ENCODE results near the gene CCL17.
"Not testable (repeated sequence)": the region's sequence is repeated elsewhere in the genome, so short reads cannot be mapped to it uniquely, and the experiment has no call there.

CCL17 gene

GRCh38 chr16:57403965-57404817 is at the start of gene CCL17:
TSS of gene CCL17 (plus strand) at chr16:57404767. CDS start at chr16:57413933, 9,166 bp downstream.
- no peak for DNase-seq

DNA sequence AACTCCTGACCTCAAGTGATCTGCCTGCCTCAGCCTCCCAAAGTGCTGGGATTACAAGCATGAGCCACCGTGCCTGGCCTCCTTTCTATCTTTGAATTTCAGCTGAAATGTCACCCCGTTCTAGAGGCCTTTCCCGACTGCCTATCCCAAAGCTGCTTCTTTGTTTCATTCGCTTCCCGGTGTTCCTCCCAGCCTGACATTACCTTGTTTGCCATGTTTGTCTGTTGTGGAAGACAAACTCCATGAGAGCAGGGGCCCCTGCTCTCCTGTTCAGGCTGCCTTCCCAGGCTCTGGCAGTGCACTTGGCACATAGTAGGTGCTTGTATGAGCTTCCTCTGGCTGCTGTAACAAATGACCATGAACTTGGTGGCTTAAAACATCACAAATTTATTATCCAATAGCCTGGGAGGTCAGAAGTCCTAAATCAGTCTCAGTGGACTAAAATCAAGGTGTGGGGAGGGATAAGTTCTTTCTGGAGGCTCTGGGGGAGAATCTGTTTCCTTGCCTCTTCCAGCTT is 48.6 kb upstream of the CCL17 start:
- DNase-seq: no peak

GRCh38 chr16:57356547-57356946 is 48.0 kb upstream of the CCL17 start:
- no peak for DNase-seq

DNA sequence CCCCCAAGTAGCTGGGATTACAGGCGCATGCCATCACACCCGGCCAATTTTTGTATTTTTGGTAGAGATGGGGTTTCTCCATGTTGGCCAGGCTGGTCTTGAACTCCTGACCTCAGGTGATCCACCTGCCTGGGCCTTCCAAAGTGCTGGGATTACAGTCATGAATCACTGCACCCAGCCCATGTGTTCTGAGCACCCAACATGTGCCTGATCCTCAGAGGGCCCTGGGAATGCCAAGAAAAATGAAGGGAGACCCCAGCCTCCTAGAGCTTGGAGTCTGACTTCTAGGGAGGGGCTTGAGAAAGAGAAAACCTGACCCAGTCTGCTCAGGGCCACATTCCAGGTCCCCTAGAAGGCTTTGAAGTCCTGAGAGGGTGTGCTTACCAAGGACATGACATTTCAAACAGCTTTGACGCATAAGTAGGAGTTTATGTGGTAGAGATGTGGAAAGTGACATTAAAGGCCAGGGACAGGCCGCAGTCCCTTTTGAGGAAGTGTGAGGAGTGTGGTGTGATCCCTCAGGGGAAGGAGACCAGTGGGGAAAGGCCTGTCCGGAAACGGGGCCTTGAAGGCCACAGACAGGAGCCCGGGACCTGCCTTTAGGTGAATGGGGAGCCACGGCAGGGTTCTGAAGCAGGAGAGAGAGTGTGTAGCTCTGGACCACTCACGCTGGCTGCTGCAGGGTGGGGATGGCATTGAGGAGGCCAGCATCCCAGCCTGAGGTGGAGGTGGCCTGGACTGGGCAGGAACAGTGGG is 47.1 kb upstream of the CCL17 start:
- DNase-seq: no peak

DNA sequence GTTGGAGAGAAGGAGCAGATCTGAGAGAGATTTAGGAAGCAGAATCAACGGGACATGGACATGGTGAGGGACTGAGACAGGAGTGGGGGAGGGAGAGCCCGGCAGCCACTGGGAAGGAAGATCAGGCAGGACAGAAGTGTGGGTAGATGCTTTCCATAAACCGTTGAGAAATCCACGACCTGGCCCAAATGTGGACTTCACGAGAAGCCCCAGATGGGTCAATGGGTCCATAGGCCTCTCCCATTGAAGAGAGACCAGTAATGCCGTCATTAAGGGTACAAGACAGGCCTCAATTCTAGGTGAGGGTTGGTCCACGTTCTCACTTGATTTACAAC is 46.5 kb upstream of the CCL17 start:
- no peak for DNase-seq

GRCh38 chr16:57358527-57359095 is 46.0 kb upstream of the CCL17 start, which contains the start of gene CCL22:
TSS of gene CCL22 (plus strand) at chr16:57358783. CDS start at chr16:57358817, 34 bp downstream.
- DNase-seq: no peak

DNA sequence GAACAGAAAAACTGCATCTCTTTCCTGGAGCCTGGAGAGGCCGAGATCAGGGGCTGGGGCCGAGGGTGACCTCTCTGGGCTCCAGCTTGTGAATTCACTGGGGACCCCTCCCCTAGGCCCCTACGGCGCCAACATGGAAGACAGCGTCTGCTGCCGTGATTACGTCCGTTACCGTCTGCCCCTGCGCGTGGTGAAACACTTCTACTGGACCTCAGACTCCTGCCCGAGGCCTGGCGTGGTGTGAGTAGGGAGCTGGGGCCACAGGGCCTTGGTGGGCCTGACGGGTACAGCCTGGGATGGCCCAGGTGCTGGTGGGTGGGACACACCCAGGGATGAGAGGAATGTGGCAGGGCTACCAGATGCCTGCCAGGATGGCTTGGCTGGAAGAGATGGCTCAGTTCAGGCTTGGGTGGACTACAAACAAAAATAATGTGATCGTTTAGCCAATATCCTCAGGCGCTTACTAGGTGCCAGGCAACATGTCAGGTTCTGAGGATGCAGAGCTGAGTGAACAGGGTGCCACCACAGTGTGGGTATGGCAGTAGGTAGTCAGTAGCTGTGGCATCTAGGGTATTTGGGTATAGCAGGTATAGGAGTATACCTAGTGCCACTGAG is 44.1 kb upstream of the CCL17 start:
- no peak for DNase-seq

GRCh38 chr16:57361404-57361803 is 43.2 kb upstream of the CCL17 start:
- DNase-seq: no peak

DNA sequence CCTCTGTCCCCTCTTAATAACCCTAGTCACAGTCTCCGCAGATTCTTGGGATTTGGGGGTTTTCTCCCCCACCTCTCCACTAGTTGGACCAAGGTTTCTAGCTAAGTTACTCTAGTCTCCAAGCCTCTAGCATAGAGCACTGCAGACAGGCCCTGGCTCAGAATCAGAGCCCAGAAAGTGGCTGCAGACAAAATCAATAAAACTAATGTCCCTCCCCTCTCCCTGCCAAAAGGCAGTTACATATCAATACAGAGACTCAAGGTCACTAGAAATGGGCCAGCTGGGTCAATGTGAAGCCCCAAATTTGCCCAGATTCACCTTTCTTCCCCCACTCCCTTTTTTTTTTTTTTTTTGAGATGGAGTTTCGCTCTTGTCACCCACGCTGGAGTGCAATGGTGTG is 40.4 kb upstream of the CCL17 start:
- DNase-seq: no peak

GRCh38 chr16:57366544-57367040 is 38.0 kb upstream of the CCL17 start:
- no peak for DNase-seq

DNA sequence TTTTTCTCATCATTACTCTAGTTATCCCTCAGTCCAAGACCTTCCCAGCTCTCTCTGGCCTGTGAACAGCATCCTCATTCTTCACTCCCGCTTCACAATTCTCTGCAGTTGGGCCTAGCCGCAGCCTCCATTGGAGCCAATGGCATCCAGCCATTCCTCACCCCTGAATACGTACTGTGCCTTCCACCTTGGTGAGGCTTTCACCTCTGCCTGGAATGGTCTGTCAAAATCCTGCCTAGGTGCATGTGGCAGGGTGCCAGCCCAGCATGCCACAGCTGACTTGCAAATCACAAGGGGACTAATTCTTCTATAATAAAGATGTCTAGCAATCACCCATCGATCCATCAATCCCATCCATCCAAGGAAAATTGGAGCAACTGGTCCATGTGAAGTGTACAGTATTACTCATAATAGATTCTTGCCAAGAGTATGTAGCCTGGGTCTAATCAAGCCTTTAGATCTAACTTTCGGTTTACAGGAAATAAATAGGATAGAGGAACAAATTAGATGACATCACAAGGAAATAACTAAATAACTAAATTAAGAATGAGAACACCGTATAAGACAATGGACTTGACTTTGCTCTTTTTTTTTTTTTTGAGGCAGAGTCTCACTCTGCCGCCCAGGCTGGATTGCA is 37.3 kb upstream of the CCL17 start:
- DNase-seq: no peak

DNA sequence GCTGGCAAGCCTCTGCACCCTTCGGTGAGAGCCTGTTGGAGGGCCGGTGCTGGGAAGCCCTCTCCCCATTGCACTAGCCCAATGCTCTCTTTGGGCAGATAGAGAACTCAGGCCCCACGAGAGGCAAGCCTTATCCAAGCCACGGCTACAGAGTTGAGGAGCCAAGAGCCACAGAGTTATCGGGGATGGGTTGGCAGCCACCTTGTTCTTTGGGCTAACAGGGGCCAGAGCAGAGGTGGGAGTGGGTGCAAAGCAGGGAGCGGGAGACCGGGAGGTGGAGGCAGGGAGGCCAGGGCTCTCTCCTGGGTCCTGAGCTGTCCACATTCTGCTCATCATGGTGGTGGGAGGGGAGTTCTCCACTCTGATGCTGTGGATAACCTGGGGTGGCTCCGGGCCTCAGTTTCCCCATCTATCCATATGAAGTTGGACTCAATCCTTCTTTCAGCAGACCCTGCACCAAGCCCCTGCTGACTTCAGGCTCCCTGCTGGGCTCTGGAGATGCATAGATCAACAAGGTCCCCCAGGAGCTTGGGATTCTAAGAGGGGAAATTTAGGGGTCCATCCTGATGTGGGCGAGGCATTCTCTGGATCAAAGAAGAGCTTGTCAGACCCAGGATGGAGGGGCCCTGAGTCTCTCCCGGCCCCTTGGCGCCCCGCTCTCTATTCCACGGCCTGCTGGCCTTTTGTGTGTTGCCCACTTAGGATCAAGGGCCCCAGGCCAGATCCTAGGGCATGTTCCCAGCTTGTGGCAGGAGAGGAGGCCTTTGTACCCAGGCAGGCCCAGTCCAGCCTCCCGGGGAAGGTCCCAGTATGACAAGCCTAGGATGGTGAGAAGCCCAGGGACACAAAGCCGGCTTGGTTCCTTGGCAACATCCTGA is 32.8 kb upstream of the CCL17 start:
- DNase-seq: no peak

DNA sequence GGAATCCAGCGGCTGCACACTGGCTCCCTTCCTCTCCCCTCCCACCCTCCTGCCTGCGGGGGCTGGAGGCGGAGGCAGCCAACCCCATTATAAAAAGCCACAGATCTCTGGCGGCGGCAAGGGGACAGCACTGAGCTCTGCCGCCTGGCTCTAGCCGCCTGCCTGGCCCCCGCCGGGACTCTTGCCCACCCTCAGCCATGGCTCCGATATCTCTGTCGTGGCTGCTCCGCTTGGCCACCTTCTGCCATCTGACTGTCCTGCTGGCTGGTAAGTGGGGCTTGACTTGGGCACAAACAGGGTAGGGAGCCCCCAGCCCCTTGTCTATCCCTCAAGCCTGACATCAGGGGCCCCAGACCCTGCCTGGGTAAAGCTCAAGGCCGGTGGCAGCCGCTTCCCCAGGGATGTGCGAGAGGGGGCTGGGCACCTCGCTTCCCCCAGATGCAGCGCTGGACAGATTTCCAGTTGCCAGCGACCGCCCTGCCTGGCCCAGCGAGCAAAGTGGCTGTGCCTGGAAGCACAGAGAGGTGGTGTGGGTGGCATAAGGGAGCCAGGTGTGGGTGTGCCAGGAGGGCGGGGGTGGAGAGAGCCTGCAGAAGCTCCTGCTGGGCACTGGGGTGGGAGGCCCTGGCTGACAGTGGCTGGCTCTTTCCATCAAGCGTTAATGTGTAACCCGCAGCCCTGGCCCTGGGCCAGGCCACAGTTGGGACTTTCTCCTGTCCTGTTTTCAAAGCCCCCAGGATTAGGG is 32.0 kb upstream of the CCL17 start, which contains the start of gene CX3CL1:
Gene CX3CL1, plus strand, starts transcription at position 119 of the 745 bp plus-strand sequence. Its CDS starts 79 bp downstream, at position 198.
- no peak for DNase-seq

DNA sequence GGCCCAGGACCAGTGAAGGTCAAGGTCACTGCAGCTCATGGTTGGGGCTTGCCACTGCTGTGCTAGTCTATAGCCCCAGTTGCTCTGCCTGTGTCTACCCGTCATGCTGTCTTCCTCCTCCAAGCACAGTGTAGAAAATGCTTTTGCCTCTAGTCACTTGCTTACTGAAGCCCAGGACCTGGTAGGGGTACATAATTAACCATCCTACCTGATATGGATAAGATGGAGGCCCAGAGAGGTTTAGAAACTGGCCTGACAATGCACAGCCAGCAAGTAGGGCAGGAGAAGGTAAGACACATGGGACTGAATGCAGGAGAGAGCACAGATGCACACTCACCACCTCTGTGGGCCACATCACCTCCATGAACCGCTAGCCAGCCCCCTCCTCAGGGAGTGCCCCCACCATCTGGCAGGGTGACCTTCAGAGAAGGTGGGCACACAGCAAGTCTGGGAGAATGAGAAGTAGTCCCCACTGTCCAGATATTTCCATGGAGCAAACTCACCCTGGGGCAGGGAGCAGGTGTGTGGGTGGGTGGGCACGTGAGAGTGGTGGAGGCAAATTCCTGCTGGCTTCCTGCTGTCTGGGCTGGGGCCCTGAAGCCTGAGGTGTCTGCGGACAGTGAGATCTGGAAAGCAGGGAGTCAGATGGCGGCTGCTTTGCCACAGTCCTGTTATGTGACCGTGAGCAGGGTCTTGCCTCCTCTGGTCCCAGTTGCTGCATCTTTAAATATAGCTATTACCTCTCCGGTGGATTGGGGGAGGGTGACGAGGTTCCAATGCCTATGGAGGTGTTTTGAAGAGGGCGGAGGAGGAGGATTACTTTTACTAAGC is 31.2 kb upstream of the CCL17 start:
- DNase-seq: no peak

GRCh38 chr16:57374067-57374534 is 30.5 kb upstream of the CCL17 start:
- DNase-seq: no peak

DNA sequence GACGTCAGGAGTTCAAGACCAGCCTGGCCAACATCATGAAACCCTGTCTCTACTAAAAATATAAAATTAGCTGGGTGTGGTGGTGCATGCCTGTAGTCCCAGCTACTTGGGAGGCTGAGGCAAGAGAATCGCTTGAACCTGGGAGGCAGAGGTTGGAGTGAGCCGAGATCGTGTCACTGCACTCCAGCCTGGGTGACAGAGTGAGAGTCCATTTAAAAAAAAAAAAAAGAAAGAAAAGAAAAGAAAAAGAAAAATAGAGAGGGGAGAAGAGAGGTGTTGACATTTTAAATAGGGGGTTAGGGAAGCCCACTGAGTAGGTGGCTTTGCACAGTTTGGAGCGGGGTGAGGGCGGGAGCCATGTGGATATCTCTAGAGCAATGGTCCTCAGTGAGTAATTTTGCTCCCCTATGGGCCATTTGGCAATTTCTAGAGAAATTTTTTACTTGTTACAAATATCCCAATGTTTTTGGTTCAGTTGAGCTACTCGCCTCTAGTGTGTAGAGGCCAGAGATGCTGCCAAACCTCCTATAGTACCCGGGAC is 29.6 kb upstream of the CCL17 start:
- DNase-seq: not testable (repeated sequence)

- no peak for DNase-seq
Observed at GRCh38 chr16:57376313-57376818, 28.2 kb upstream of the CCL17 start.

GRCh38 chr16:57377080-57377841 is 27.3 kb upstream of the CCL17 start:
- no peak for DNase-seq

Measured in NCI-H1417 treated with DMSO at 0.1 percent for 48 hours (cell line).